Stomach (tissue), 9 donors: Measurements from ENCODE around the gene DCAF11. TPM values are rescaled to one million over a fixed set of nuclear protein-coding genes. Genes with fewer than 3 reads are reported as not detected.

ENCODE experiments used
- DNase-seq, 2 donors: peaks; one replicate each; pipeline versions ENCODE4 v3.0.0 to v3.0.0-alpha.2; 2013 to 2019
- H3K27ac ChIP-seq, 5 donors: fragments of 200-600 bp in 4 of 5; sonication (generic) in 4 of 5; one replicate each; pipeline ENCODE4 v1.5.1; 2013 to 2019; ENCODE audit warnings: mild to moderate bottlenecking in 1 of 5, moderate library complexity in 1 of 5
- H3K27me3 ChIP-seq, 3 donors: fragments of 200-600 bp; sonication (generic); one replicate each; pipeline ENCODE4 v1.5.1; 2017 to 2019; ENCODE audit warnings: mixed run types in 1 of 3
- H3K36me3 ChIP-seq, 4 donors: fragments of 200-600 bp; sonication (generic); 1 replicate in 3 of 4; 2 replicates in 1 of 4; pipeline ENCODE4 v1.5.1; 2016 to 2019
- H3K4me1 ChIP-seq, 4 donors: fragments of 200-600 bp; sonication (generic); one replicate each; pipeline ENCODE4 v1.5.1; 2016 to 2019
- H3K4me3 ChIP-seq, 4 donors: fragments of 200-600 bp; sonication (generic) in 3 of 4; one replicate each; pipeline ENCODE4 v1.5.1; 2016 to 2019; ENCODE audit warnings: mild to moderate bottlenecking in 1 of 4
- H3K9me3 ChIP-seq, 4 donors: fragments of 200-600 bp; sonication (generic); one replicate each; pipeline ENCODE4 v1.5.1; 2016 to 2019
- EP300 ChIP-seq: sonication (generic); formaldehyde crosslinking; IDR thresholded peaks from one replicate; pipeline ENCODE4 v1.6.1; 2017; ENCODE audit warnings: antibody characterized with exemption
- POLR2A ChIP-seq, 4 donors: fragments of 450-650 bp; IDR thresholded peaks; one replicate each; pipeline ENCODE4 v1.6.1; 2016; ENCODE audit warnings: antibody characterized with exemption in 4 of 4, control low read depth in 2 of 4, mild to moderate bottlenecking in 1 of 4, moderate library complexity in 1 of 4
- POLR2AphosphoS5 ChIP-seq, 3 donors: sonication (generic); formaldehyde crosslinking; IDR thresholded peaks; one replicate each; pipeline ENCODE4 v1.6.1; 2016; ENCODE audit warnings: antibody characterized with exemption in 3 of 3
- WGBS, 5 donors: extraction: QIAGEN DNeasy Blood & Tissue Kit in 3 of 5; methylation state at CpG; one replicate each; pipeline versions ENCODE4 v1.1.5 to v1.1.7; 2013 to 2018; 5-methylcytosine and 5-hydroxymethylcytosine counted together
- intact Hi-C: fragments of 100-400 bp; cut with DNase I; formaldehyde crosslinking; loops from one replicate; pipeline ENCODE4 v1.15.1; 2023; ENCODE audit warnings: low total_unique reads
- polyA plus RNA-seq, 3 donors: library from polyadenylated mRNA; stranded (reverse); fragments of 200-250 nt; gene quantifications; one replicate each; pipeline ENCODE4 v1.2.3, GENCODE V29; 2013
- total RNA-seq, 5 donors: library from RNA; depleted of rRNA; stranded (reverse); fragments of >200 nt; gene quantifications; one replicate each; pipeline versions ENCODE4 v1.1.0 to v1.2.3, GENCODE V29; 2014 to 2016
- TF ChIP-seq, protein P1 (sequence below), 7 experiments: fragments of 450-650 bp in 4 of 7; fragments of 200-600 bp in 3 of 7; sonication (generic) in 3 of 7; IDR thresholded peaks; one replicate each; pipeline ENCODE4 v1.5.1; 2016 to 2019; ENCODE audit warnings: antibody characterized with exemption in 7 of 7, control low read depth in 2 of 7, mild to moderate bottlenecking in 1 of 7
- donor health status: healthy with polysubstance abuse.
- donor health status: Bipolar disorder and iron deficiency.
- donor health status: healthy.

The DCAF11 gene
- total and polyA plus RNA-seq, 8 donors = 27.7 to 396 (median 65.4) TPM

DNA sequence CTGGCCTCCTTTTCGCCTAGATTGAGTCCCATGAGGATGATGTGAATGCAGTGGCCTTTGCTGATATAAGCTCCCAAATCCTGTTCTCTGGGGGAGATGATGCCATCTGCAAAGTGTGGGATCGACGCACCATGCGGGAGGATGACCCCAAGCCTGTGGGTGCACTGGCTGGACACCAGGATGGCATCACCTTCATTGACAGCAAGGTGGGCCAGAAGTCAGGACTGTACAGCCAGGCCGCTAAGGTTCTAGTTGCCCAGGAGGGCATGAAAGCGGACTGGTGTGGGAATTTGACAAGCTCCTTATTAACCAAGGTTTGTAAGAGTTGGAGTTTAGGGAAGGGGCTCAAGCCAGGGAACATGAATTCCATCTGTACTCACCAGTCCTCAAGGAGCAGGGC lies 5.1 kb downstream of the DCAF11 start:
- intact Hi-C loops = no loop called here
- no peak overlapping the region for H3K4me3 ChIP-seq
- peaks cover 65 to 78% (median 77%) of the 10 kb centered on the region in 4 donors for H3K36me3 ChIP-seq
- DNase-seq = no peak
- WGBS, 5 donors = 93 to 99% (median 99%) methylated on average over 6 of the region's 6 CpGs
- H3K27ac ChIP-seq = no peak overlapping the region
- TF ChIP-seq EP300 = no peak
- TF ChIP-seq, protein P1, sequence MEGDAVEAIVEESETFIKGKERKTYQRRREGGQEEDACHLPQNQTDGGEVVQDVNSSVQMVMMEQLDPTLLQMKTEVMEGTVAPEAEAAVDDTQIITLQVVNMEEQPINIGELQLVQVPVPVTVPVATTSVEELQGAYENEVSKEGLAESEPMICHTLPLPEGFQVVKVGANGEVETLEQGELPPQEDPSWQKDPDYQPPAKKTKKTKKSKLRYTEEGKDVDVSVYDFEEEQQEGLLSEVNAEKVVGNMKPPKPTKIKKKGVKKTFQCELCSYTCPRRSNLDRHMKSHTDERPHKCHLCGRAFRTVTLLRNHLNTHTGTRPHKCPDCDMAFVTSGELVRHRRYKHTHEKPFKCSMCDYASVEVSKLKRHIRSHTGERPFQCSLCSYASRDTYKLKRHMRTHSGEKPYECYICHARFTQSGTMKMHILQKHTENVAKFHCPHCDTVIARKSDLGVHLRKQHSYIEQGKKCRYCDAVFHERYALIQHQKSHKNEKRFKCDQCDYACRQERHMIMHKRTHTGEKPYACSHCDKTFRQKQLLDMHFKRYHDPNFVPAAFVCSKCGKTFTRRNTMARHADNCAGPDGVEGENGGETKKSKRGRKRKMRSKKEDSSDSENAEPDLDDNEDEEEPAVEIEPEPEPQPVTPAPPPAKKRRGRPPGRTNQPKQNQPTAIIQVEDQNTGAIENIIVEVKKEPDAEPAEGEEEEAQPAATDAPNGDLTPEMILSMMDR (IDR thresholded peaks at IDR 0.05) = no peak
- no peak for TF ChIP-seq POLR2A (IDR thresholded peaks at IDR 0.05)
- TF ChIP-seq POLR2AphosphoS5 (IDR thresholded peaks at IDR 0.05) = no peak
- no peaks in the 10 kb centered on the region for H3K9me3 ChIP-seq
- no peaks in the 10 kb centered on the region for H3K27me3 ChIP-seq
- H3K4me1 ChIP-seq = peaks cover 14 to 24% (median 22%) of the 10 kb centered on the region in 4 donors

DNA sequence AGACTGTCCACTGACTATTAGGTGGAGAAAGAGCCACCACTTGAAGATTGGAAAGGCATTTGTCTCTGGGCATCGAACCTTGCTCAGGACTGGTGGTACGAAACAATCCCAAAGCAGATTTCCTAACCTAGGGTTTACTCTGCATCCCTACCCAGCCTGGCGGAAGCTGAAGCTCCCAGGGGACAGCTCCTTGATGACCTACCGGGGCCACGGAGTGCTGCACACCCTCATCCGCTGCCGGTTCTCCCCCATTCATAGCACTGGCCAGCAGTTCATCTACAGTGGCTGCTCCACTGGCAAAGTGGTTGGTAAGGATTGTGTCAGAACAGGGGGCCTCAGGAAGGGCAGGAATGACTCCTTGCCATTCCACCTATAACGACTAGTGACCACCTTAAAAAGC lies 6.6 kb downstream of the DCAF11 start:
- Histone ChIP-seq H3K9me3 (no peaks in the 10 kb centered on the region), H3K27me3 (no peaks in the 10 kb centered on the region), H3K4me3 (no peak overlapping the region), H3K4me1 (peaks cover 8 to 14% (median 13%) of the 10 kb centered on the region in 4 donors), H3K36me3 (peaks cover 65 to 81% (median 79%) of the 10 kb centered on the region in 4 donors), H3K27ac (no peak overlapping the region)
- TF ChIP-seq POLR2A (IDR thresholded peaks at IDR 0.05) (no peak), EP300 (no peak), POLR2AphosphoS5 (IDR thresholded peaks at IDR 0.05) (no peak)
- TF ChIP-seq, protein P1 (IDR thresholded peaks at IDR 0.05) = no peak
- intact Hi-C loops = no loop called here
- 91 to 100% (median 96%) methylated on average over 6 to 8 of the region's 8 CpGs for WGBS, 5 donors
- no peak for DNase-seq

DNA sequence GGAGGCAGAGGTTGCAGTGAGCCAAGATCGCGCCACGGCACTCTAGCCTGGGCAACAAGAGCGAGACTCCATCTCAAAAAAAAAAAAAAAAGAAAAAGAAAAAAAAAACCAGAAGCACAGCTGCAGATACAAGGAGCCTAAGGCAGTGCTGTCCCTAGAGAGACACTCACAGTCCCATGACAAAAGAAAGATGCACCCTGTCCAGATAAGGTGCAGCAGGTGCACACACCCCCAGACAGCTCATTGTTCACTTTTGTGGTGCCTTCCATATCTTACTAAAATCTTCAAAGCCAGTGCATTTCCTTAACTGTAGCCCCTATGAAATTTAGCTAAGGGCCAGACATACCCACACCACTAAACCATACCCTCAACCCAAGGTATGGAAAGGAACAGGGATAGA lies 7.8 kb downstream of the DCAF11 start:
- no peaks in the 10 kb centered on the region for H3K27me3 ChIP-seq
- H3K4me3 ChIP-seq = no peak overlapping the region
- H3K9me3 ChIP-seq = no peaks in the 10 kb centered on the region
- peaks cover 0 to 2% (median under 1%) of the 10 kb centered on the region in 4 donors for H3K4me1 ChIP-seq
- no peak for DNase-seq
- WGBS, 5 donors = 92 to 100% (median 96%) methylated on average over 4 of the region's 4 CpGs
- intact Hi-C loops = no loop called here
- H3K36me3 ChIP-seq = peaks cover 65 to 78% (median 75%) of the 10 kb centered on the region in 4 donors
- no peak overlapping the region for H3K27ac ChIP-seq
- no peak for TF ChIP-seq POLR2A (IDR thresholded peaks at IDR 0.05)
- TF ChIP-seq EP300 = no peak
- TF ChIP-seq POLR2AphosphoS5 (IDR thresholded peaks at IDR 0.05) = no peak
- TF ChIP-seq, protein P1 (IDR thresholded peaks at IDR 0.05) = no peak

DNA sequence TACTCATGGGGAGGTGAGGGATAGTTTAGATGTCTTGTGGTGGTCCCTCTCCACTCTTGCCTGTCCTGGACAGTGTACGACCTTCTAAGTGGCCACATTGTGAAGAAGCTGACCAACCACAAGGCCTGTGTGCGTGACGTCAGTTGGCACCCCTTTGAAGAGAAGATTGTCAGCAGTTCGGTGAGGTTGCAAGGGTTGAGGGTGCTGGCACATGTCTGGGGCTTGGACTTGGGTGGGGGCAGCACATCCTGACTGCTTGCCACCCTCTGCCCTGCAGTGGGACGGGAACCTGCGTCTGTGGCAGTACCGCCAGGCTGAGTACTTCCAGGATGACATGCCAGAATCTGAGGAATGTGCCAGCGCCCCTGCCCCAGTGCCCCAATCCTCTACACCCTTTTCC lies 8.3 kb downstream of the DCAF11 start:
- intact Hi-C loops = no loop called here
- Histone ChIP-seq H3K4me3 (no peak overlapping the region), H3K27me3 (no peaks in the 10 kb centered on the region), H3K27ac (no peak overlapping the region), H3K4me1 (no peaks in the 10 kb centered on the region), H3K9me3 (no peaks in the 10 kb centered on the region), H3K36me3 (peaks cover 65 to 73% (median 70%) of the 10 kb centered on the region in 4 donors)
- 77 to 95% (median 94%) methylated on average over 8 of the region's 8 CpGs for WGBS, 5 donors
- TF ChIP-seq POLR2AphosphoS5 (IDR thresholded peaks at IDR 0.05) (no peak), EP300 (no peak), POLR2A (IDR thresholded peaks at IDR 0.05) (no peak)
- TF ChIP-seq, protein P1 (IDR thresholded peaks at IDR 0.05) = no peak
- no peak for DNase-seq
